Measurements from ENCODE around the gene VPREB1. TPM values are rescaled to one million over a fixed set of nuclear protein-coding genes. Genes with fewer than 3 reads are reported as not detected.

The VPREB1 gene
- total RNA-seq, 3 donors from 2014 or later, result not detected

GRCh38 chr22:22196833-22197477 is 47.6 kb upstream of the VPREB1 start:
- intact Hi-C loops (cut with DNase I; ENCODE audit: low total_unique reads), result no loop called here
- Histone ChIP-seq H3K36me3 (no peaks in the 10 kb centered on the region), H3K4me1 (no peaks in the 10 kb centered on the region), H3K9me3 (no peaks in the 10 kb centered on the region), H3K4me3 (no peak overlapping the region), H3K27ac (no peak overlapping the region), H3K27me3 (peaks cover 0 to 20% of the 10 kb centered on the region in 2 donors)
- no peak for DNase-seq (ENCODE audit: low spot score in 2 of 2)
- TF ChIP-seq POLR2AphosphoS5 (IDR thresholded peaks at IDR 0.05) (no peak), CTCF (IDR thresholded peaks at IDR 0.05) (no peak), POLR2A (IDR thresholded peaks at IDR 0.05) (no peak)

- Histone ChIP-seq H3K36me3 (no peaks in the 10 kb centered on the region), H3K4me3 (no peak overlapping the region), H3K9me3 (no peaks in the 10 kb centered on the region), H3K27me3 (peaks cover 0 to 24% of the 10 kb centered on the region in 2 donors), H3K27ac (no peak overlapping the region), H3K4me1 (no peaks in the 10 kb centered on the region)
- no peak for DNase-seq (ENCODE audit: low spot score in 2 of 2)
- TF ChIP-seq CTCF (IDR thresholded peaks at IDR 0.05), result no peak
- intact Hi-C loops (cut with DNase I; ENCODE audit: low total_unique reads), result no loop called here
These were observed 46.6 kb upstream of the VPREB1 start for GRCh38 chr22:22197993-22198402.

- intact Hi-C loops (cut with DNase I; ENCODE audit: low total_unique reads), result no loop called here
- Histone ChIP-seq H3K27ac (no peak overlapping the region), H3K9me3 (no peaks in the 10 kb centered on the region), H3K4me3 (no peak overlapping the region), H3K4me1 (no peaks in the 10 kb centered on the region), H3K36me3 (no peaks in the 10 kb centered on the region), H3K27me3 (peaks cover 0 to 28% of the 10 kb centered on the region in 2 donors)
- no peak for TF ChIP-seq CTCF (IDR thresholded peaks at IDR 0.05)
- TF ChIP-seq POLR2AphosphoS5 (IDR thresholded peaks at IDR 0.05), result no peak
- TF ChIP-seq POLR2A (IDR thresholded peaks at IDR 0.05), result no peak
- no peak for DNase-seq (ENCODE audit: low spot score in 2 of 2)
These were observed 45.8 kb upstream of the VPREB1 start for GRCh38 chr22:22198751-22199150.

- H3K27me3 ChIP-seq, result peaks cover 0 to 28% of the 10 kb centered on the region in 2 donors
- DNase-seq (ENCODE audit: low spot score in 2 of 2), result no peak
- no peak overlapping the region for H3K4me3 ChIP-seq
- no peak for TF ChIP-seq POLR2AphosphoS5 (IDR thresholded peaks at IDR 0.05)
- TF ChIP-seq CTCF (IDR thresholded peaks at IDR 0.05), result no peak
- TF ChIP-seq POLR2A (IDR thresholded peaks at IDR 0.05), result no peak
- no peak overlapping the region for H3K27ac ChIP-seq
- intact Hi-C loops (cut with DNase I; ENCODE audit: low total_unique reads), result loop anchor here (10.0 kb wide), 1 partner anchor 165 kb away; no protein-coding TSS in a partner anchor
- no peaks in the 10 kb centered on the region for H3K36me3 ChIP-seq
- no peaks in the 10 kb centered on the region for H3K4me1 ChIP-seq
- H3K9me3 ChIP-seq, result no peaks in the 10 kb centered on the region
These were observed 45.0 kb upstream of the VPREB1 start for GRCh38 chr22:22199634-22200033.

- Histone ChIP-seq H3K27me3 (peaks cover 0 to 32% of the 10 kb centered on the region in 2 donors), H3K4me1 (no peaks in the 10 kb centered on the region), H3K4me3 (no peak overlapping the region), H3K27ac (no peak overlapping the region), H3K36me3 (no peaks in the 10 kb centered on the region), H3K9me3 (no peaks in the 10 kb centered on the region)
- no peak for DNase-seq (ENCODE audit: low spot score in 2 of 2)
- no peak for TF ChIP-seq CTCF (IDR thresholded peaks at IDR 0.05)
- no peak for TF ChIP-seq POLR2AphosphoS5 (IDR thresholded peaks at IDR 0.05)
- no peak for TF ChIP-seq POLR2A (IDR thresholded peaks at IDR 0.05)
- intact Hi-C loops (cut with DNase I; ENCODE audit: low total_unique reads), result loop anchor here (10.0 kb wide), 1 partner anchor 164 kb away; no protein-coding TSS in a partner anchor
These were observed 43.9 kb upstream of the VPREB1 start for GRCh38 chr22:22200569-22201184.
